GM18498 (cell line): ENCODE measurements around the gene ACSF3.

Experiments
- ATAC-seq: cut with Tn5 transposase; IDR thresholded peaks from one replicate; pipeline ENCODE4 v1.9.1; 2021; ENCODE audit warnings: mild to moderate bottlenecking, moderate library complexity; ENCODE audit not compliant: unreplicated experiment

The ACSF3 gene

GRCh38 chr16:89123001-89123830 lies 29.6 kb downstream of the ACSF3 start:
- no peak for ATAC-seq

GRCh38 chr16:89123831-89124100 lies 30.1 kb downstream of the ACSF3 start:
- ATAC-seq = no peak

GRCh38 chr16:89129378-89129777 lies 35.7 kb downstream of the ACSF3 start:
- no peak for ATAC-seq

GRCh38 chr16:89130448-89130847 lies 36.8 kb downstream of the ACSF3 start:
- ATAC-seq = no peak

- no peak for ATAC-seq
Measured at GRCh38 chr16:89131783-89132182, 38.1 kb downstream of the ACSF3 start.

- ATAC-seq = no peak
Measured at GRCh38 chr16:89132194-89133005, 38.7 kb downstream of the ACSF3 start.

- no peak for ATAC-seq
Measured at GRCh38 chr16:89133457-89134127, 39.9 kb downstream of the ACSF3 start.

GRCh38 chr16:89134269-89134668 lies 40.6 kb downstream of the ACSF3 start:
- ATAC-seq = no peak

GRCh38 chr16:89135166-89135565 lies 41.5 kb downstream of the ACSF3 start:
- ATAC-seq = no peak

- ATAC-seq = no peak
Measured at GRCh38 chr16:89135971-89136765, 42.5 kb downstream of the ACSF3 start.

GRCh38 chr16:89136931-89137330 lies 43.3 kb downstream of the ACSF3 start:
- ATAC-seq = no peak

GRCh38 chr16:89137666-89138512 lies 44.2 kb downstream of the ACSF3 start:
- no peak for ATAC-seq

GRCh38 chr16:89138513-89138795 lies 44.8 kb downstream of the ACSF3 start:
- no peak for ATAC-seq

GRCh38 chr16:89138843-89139520 lies 45.3 kb downstream of the ACSF3 start:
- ATAC-seq = no peak

GRCh38 chr16:89139907-89140361 lies 46.3 kb downstream of the ACSF3 start:
- no peak for ATAC-seq

GRCh38 chr16:89140401-89140800 lies 46.7 kb downstream of the ACSF3 start:
- ATAC-seq = no peak

GRCh38 chr16:89140981-89141883 lies 47.6 kb downstream of the ACSF3 start:
- ATAC-seq = no peak

- no peak for ATAC-seq
Measured at GRCh38 chr16:89141884-89142267, 48.2 kb downstream of the ACSF3 start.
